A673 (cell line): ENCODE measurements around the gene INTS12. TPM values are rescaled to one million over a fixed set of nuclear protein-coding genes. Genes with fewer than 3 reads are reported as not detected.

Source experiments
- BruUV-seq: library from RNA; stranded (reverse); fragments of 400-500 nt; replicated peaks from 2 replicates; lab custom pipeline; 2021; lab: Mats Ljungman, UMichigan
- CTCF ChIA-PET: fragments of 300-600 bp; sonication (Branson Sonifier 250); formaldehyde crosslinking; loops from one replicate; lab custom pipeline; 2022; ENCODE audit warnings: antibody characterized with exemption; lab: Charles Lee
- POLR2A ChIA-PET: fragments of 300-600 bp; sonication (Branson Sonifier 250); formaldehyde crosslinking; loops from one replicate; lab custom pipeline; 2022; ENCODE audit warnings: antibody characterized with exemption; ENCODE audit not compliant: low non-redundant PET; lab: Charles Lee
- DNase-seq: peaks from one replicate; pipeline ENCODE4 v3.0.0-alpha.2; 2015; ENCODE audit warnings: low spot score
- H3K27ac ChIP-seq: fragments of 200-600 bp; sonication (generic); 2 replicates; pipeline ENCODE4 v1.5.1; 2016; ENCODE audit warnings: mixed run types, low read depth, mild to moderate bottlenecking, mixed read lengths, antibody characterized with exemption, low read length; ENCODE audit not compliant: poor library complexity, severe bottlenecking
- H3K27me3 ChIP-seq: fragments of 200-600 bp; sonication (generic); replicated peaks from 2 replicates; pipeline ENCODE4 v1.6.1; 2017; ENCODE audit warnings: mixed run types, low read depth, mild to moderate bottlenecking, mixed read lengths, antibody characterized with exemption, low read length; ENCODE audit not compliant: insufficient read depth, poor library complexity
- H3K36me3 ChIP-seq: fragments of 200-600 bp; sonication (generic); 2 replicates; pipeline ENCODE4 v1.6.1; 2016; ENCODE audit warnings: mixed run types, mild to moderate bottlenecking, mixed read lengths, antibody characterized with exemption, low read length; ENCODE audit not compliant: insufficient read depth, poor library complexity, severe bottlenecking
- H3K4me1 ChIP-seq: fragments of 200-600 bp; sonication (generic); 2 replicates; pipeline ENCODE4 v1.6.1; 2017; ENCODE audit warnings: mixed run types, mild to moderate bottlenecking, mixed read lengths, antibody characterized with exemption, low read length; ENCODE audit not compliant: insufficient read depth, poor library complexity, severe bottlenecking
- H3K4me3 ChIP-seq: fragments of 200-600 bp; sonication (generic); 2 replicates; pipeline ENCODE4 v1.5.1; 2016; ENCODE audit warnings: low read depth, mixed run types, mild to moderate bottlenecking, mixed read lengths, low read length; ENCODE audit not compliant: poor library complexity, severe bottlenecking
- H3K9me3 ChIP-seq: fragments of 200-600 bp; sonication (generic); 2 replicates; pipeline ENCODE4 v1.6.1; 2016; ENCODE audit warnings: mixed run types, low read depth, mild to moderate bottlenecking, mixed read lengths, antibody characterized with exemption, low read length; ENCODE audit not compliant: poor library complexity, severe bottlenecking
- EZH2 ChIP-seq: fragments of 200-600 bp; sonication (generic); IDR thresholded peaks from 2 replicates; pipeline ENCODE4 v1.6.1; 2017; ENCODE audit warnings: borderline replicate concordance, low read depth, mild to moderate bottlenecking, mixed read lengths, antibody characterized with exemption, low read length; ENCODE audit not compliant: poor library complexity, severe bottlenecking
- intact Hi-C: fragments of 100-400 bp; cut with micrococcal nuclease; formaldehyde crosslinking; loops from one replicate; pipeline ENCODE4 v1.10.0; 2022; ENCODE audit not compliant: unreplicated experiment
- total RNA-seq: library from RNA; stranded (reverse); gene quantifications from 2 replicates; pipeline ENCODE4 v1.2.3, GENCODE V29; 2021
- TF ChIP-seq, protein P1 (sequence below): fragments of 300-800, 200-600 bp; sonication (generic); conservative IDR thresholded peaks from 2 replicates; pipeline ENCODE4 v1.5.1; 2017; ENCODE audit warnings: low read depth, mild to moderate bottlenecking, antibody characterized with exemption, low read length, moderate library complexity, mixed read lengths

INTS12 gene
- total RNA-seq, 1 experiment from 2014 or later = 28.3 TPM

- Histone ChIP-seq H3K27ac (no peak overlapping the region), H3K4me1 (no peaks in the 10 kb centered on the region), H3K27me3 (no peaks in the 10 kb centered on the region), H3K36me3 (no peaks in the 10 kb centered on the region), H3K4me3 (no peak overlapping the region), H3K9me3 (no peaks in the 10 kb centered on the region)
- DNase-seq = peak; percentile 41
- ChIA-PET POLR2A (no interaction called here), CTCF (no interaction called here)
- TF ChIP-seq EZH2 = no peak
- intact Hi-C loops = no loop called here
- no TSS peak for BruUV-seq
Measured at GRCh38 chr4:105644257-105644656, 64.2 kb downstream of the INTS12 start.

DNA sequence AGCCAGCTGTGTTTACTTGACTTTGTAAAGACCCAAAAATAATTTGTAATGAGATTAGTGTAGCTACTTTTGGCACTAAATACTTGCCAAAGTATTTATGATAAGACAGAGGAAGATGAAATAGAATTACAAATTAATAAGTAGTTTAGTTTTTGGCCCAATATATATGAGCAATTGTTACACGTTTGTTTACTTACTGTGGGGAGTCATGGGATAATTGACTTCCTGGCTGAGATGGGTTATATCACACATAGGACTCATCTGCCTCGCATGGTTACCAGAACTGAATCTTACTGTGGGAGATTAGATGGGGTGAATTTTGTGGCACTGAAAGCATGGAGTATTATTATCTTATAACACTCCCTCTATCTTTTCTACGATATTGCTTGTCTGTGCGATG is 66.6 kb downstream of the INTS12 start:
- Histone ChIP-seq H3K4me3 (no peak overlapping the region), H3K27ac (no peak overlapping the region), H3K27me3 (no peaks in the 10 kb centered on the region), H3K36me3 (no peaks in the 10 kb centered on the region), H3K9me3 (no peaks in the 10 kb centered on the region), H3K4me1 (peaks cover 13% of the 10 kb centered on the region)
- BruUV-seq = no TSS peak
- ChIA-PET POLR2A (no interaction called here), CTCF (no interaction called here)
- no peak for DNase-seq
- TF ChIP-seq, protein P1, sequence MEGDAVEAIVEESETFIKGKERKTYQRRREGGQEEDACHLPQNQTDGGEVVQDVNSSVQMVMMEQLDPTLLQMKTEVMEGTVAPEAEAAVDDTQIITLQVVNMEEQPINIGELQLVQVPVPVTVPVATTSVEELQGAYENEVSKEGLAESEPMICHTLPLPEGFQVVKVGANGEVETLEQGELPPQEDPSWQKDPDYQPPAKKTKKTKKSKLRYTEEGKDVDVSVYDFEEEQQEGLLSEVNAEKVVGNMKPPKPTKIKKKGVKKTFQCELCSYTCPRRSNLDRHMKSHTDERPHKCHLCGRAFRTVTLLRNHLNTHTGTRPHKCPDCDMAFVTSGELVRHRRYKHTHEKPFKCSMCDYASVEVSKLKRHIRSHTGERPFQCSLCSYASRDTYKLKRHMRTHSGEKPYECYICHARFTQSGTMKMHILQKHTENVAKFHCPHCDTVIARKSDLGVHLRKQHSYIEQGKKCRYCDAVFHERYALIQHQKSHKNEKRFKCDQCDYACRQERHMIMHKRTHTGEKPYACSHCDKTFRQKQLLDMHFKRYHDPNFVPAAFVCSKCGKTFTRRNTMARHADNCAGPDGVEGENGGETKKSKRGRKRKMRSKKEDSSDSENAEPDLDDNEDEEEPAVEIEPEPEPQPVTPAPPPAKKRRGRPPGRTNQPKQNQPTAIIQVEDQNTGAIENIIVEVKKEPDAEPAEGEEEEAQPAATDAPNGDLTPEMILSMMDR = no peak
- TF ChIP-seq EZH2 = no peak
- intact Hi-C loops = no loop called here

DNA sequence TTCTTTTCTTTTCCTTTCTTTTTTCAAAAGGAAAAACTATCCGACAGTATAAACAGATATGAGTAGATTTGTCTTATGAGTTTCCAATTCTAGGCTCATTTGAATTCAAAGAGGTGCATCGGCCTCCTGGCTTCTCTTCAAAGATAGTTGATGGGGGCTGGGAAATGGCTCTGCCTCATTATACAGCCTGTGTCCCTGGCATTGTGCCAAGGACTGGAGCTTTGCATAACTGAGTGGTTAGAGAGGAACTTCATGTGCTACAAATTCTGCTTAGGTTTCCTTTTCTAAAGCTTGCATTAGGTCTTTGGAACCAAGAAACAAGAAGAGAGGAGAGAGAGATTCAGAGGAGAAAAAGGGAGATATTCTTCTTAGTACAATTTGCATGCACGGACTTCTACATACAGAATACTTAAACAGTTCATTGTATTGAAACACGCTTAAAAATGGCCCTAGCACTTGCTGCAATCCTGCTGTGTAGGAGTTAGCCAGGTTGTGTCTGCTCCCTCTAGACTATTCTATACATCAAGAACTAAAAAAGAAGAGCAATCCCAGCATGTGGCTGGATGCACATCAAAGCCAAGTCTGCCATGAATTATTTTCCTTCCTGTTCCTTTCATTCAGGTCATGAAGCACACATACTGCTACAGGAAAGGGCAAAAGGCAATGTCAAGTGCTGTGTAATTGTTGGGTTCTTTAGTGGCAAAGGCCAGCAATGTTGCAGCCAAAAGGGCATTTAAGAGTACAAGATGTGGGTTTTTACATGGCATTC is 70.9 kb downstream of the INTS12 start:
- peak; percentile 82 for DNase-seq
- POLR2A ChIA-PET = no interaction called here
- Histone ChIP-seq H3K27me3 (no peaks in the 10 kb centered on the region), H3K9me3 (no peaks in the 10 kb centered on the region), H3K4me1 (peaks cover 30% of the 10 kb centered on the region), H3K4me3 (no peak overlapping the region), H3K27ac (no peak overlapping the region), H3K36me3 (no peaks in the 10 kb centered on the region)
- CTCF ChIA-PET = no interaction called here
- intact Hi-C loops = no loop called here
- TF ChIP-seq, protein P1 = no peak
- TF ChIP-seq EZH2 = no peak
- BruUV-seq = no TSS peak
